SK-N-SH (cell line): Measurements from ENCODE around the gene PSMD2.

ENCODE experiments used
- CTCF ChIP-seq: fragments of 200-600 bp; sonication (generic); IDR thresholded peaks from 2 replicates; pipeline ENCODE4 v1.6.1; 2017; ENCODE audit warnings: antibody characterized with exemption, mild to moderate bottlenecking, moderate library complexity
- EP300 ChIP-seq, 2 experiments: IDR thresholded peaks; 2 replicates each; pipeline versions ENCODE4 v1.4.0 to v1.6.1; 2012; ENCODE audit warnings: borderline replicate concordance in 1 of 2, low read depth in 1 of 2, low read length in 1 of 2
- JUND ChIP-seq: IDR thresholded peaks from 2 replicates; pipeline ENCODE4 v1.4.0; 2012
- MAX ChIP-seq: IDR thresholded peaks from 2 replicates; pipeline ENCODE4 v1.4.0; 2012; ENCODE audit warnings: low read depth
- MXI1 ChIP-seq: IDR thresholded peaks from 2 replicates; pipeline ENCODE4 v1.6.1; 2012; ENCODE audit warnings: mild to moderate bottlenecking, low read depth, low read length, improper control_type of control experiment
- NFIC ChIP-seq: IDR thresholded peaks from 2 replicates; pipeline ENCODE4 v1.4.0; 2012; ENCODE audit warnings: borderline replicate concordance
- PBX3 ChIP-seq: IDR thresholded peaks from 2 replicates; pipeline ENCODE4; 2012
- POLR2AphosphoS5 ChIP-seq: IDR thresholded peaks from 2 replicates; pipeline ENCODE4 v1.6.1; 2012; ENCODE audit warnings: low read depth, low read length
- RAD21 ChIP-seq: IDR thresholded peaks from 2 replicates; pipeline ENCODE4 v1.6.1; 2012; ENCODE audit warnings: mild to moderate bottlenecking, low read length
- REST ChIP-seq: IDR thresholded peaks from 2 replicates; pipeline ENCODE4 v1.6.1; 2012; ENCODE audit warnings: mild to moderate bottlenecking, low read depth, low read length, moderate library complexity
- RFX5 ChIP-seq: IDR thresholded peaks from 2 replicates; pipeline ENCODE4 v1.6.1; 2012; ENCODE audit warnings: mild to moderate bottlenecking, improper control_type of control experiment, low read length
- TCF12 ChIP-seq: IDR thresholded peaks from 2 replicates; pipeline ENCODE4 v1.4.0; 2012
- USF2 ChIP-seq: fragments of 150-350 bp; IDR thresholded peaks from 2 replicates; pipeline ENCODE4 v1.6.1; 2017; ENCODE audit warnings: antibody characterized with exemption, low read length, low read depth, borderline replicate concordance

- TF ChIP-seq RFX5: no peak
- TF ChIP-seq CTCF: no peak
- no peak for TF ChIP-seq REST
- TF ChIP-seq RAD21: no peak
- TF ChIP-seq PBX3: no peak
- TF ChIP-seq POLR2AphosphoS5: no peak
- TF ChIP-seq MXI1: no peak
- no peak for TF ChIP-seq TCF12
- no peak for TF ChIP-seq JUND
- TF ChIP-seq NFIC: no peak
- no peak for TF ChIP-seq USF2
- TF ChIP-seq MAX: no peak
- TF ChIP-seq EP300 (IDR thresholded peaks at IDR 0.05; ENCODE audit: borderline replicate concordance in 1 of 2, low read depth in 1 of 2, low read length in 1 of 2): no peak
These were observed 23.9 kb downstream of the PSMD2 start for GRCh38 chr3:184322731-184323487.
